ENCODE results near the gene DCBLD2.

DNA sequence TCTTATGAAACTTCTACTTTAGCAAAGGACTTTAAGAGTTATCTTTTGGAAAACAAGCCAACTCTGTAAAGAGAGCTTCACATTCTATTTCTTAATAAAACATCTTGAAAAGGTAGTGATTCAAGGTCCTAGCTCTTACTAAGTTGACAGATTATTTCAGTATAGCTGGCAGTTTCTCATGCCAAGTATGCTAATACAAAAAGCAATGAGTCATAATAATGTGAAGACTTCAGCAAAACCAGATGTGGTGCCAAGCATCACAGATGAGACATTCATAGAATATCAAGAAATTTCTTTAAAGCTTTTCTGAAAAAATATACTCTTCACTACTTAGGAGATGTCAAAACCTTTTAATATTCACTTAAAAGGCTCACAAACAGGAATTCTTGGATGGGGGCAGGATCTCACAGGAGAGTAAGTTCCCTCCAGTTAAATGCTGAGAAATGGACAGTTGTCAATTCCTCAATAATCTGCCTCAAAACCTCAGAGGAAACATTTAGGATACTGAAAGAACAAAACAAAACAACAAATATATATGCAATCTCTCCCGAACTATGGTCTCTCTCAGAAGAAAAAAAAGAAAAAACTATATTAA, 45.6 kb downstream of the DCBLD2 start:
- TF ChIP-seq, protein P1, sequence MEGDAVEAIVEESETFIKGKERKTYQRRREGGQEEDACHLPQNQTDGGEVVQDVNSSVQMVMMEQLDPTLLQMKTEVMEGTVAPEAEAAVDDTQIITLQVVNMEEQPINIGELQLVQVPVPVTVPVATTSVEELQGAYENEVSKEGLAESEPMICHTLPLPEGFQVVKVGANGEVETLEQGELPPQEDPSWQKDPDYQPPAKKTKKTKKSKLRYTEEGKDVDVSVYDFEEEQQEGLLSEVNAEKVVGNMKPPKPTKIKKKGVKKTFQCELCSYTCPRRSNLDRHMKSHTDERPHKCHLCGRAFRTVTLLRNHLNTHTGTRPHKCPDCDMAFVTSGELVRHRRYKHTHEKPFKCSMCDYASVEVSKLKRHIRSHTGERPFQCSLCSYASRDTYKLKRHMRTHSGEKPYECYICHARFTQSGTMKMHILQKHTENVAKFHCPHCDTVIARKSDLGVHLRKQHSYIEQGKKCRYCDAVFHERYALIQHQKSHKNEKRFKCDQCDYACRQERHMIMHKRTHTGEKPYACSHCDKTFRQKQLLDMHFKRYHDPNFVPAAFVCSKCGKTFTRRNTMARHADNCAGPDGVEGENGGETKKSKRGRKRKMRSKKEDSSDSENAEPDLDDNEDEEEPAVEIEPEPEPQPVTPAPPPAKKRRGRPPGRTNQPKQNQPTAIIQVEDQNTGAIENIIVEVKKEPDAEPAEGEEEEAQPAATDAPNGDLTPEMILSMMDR (IDR thresholded peaks at IDR 0.05; ENCODE audit: poor library complexity): no peak
- no peak for TF ChIP-seq EZH2 (IDR thresholded peaks at IDR 0.05; ENCODE audit: borderline replicate concordance)

Measured in hepatocyte (in vitro differentiated cells).